ENCODE results near the gene MISP3.

DNA sequence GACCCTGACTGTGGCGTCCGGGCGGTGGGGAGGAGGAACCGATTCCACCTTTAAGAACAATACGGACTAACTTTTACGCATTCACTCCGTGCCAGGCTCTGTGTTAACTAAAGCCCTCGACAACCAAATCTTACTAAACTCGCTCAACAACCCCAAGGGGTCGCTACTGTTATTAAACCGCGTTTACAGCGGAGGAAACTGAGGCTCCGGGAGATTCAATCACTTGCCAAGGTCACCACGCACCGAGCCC, 16.8 kb downstream of the MISP3 start:
- TF ChIP-seq POLR2A (IDR thresholded peaks at IDR 0.05) = no peak
- peak in 2 of 11 experiments; percentile 23 to 34 for TF ChIP-seq CTCF (IDR thresholded peaks at IDR 0.05 in 8 of 11, conservative IDR thresholded peaks at IDR 0.05 in 3 of 11)

Measured in spleen (tissue), 7 donors.